HG02885 (cell line): ENCODE results near the gene ICOS.

ENCODE experiments used
- ATAC-seq: cut with Tn5 transposase; IDR thresholded peaks from one replicate; pipeline ENCODE4 v1.9.1; 2021; ENCODE audit warnings: mild to moderate bottlenecking; ENCODE audit not compliant: unreplicated experiment, poor library complexity

Gene ICOS

GRCh38 chr2:204004912-204005311, 68.3 kb downstream of the ICOS start:
- no peak for ATAC-seq

DNA sequence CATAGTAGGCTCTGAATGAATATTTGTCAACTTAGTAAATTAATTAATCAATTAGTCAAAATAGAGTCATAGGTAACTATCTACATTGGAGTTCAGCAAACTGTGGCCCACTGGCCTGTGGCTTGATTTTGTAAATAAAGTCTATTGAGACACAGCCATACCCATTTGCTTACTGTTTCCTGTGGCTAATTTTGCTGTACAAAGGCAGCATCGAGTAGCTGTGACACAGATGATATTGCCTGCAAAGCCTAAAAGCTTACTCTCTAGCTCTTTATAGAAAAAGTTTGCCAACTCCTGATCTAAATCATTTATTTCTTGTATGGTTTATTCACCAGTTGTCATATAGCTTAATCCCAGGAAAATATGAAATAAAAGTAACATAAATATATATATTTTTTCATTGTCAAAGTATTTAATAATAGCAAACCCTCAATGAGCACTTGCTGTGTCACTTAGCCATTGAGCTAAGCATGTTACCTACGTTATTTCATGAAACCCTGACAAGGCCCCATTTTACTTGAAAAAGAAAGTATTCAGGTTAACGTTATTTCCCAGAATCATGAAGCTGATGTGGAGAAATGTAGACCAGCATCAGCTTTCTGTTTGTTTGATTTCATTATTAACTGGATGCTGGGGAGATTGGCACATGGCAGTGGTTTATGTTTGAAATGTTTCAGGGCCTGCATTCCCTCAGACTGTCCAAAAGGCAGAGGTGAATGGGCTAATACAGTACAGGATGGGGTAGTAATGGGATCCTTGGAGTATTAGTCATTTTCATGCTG, 69.6 kb downstream of the ICOS start:
- no peak for ATAC-seq

DNA sequence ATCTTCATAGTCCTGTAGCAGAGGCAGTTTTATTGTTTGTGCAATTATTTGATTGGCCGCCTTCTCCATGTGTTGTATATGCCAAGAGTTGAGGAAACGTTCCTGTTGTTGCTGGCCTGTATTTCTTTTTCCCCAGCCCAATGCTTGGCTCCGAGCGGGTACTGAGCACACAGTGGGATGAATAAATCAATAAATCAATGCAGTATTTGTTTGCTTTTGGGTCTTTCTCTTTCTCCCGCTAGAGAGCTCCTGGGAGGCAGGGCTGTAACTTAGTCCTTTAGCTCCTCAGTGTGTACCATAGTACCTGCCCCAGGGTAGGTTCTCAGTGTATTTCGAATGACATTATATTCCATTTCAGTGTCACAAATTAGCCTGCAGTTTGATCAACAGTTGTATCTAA, 71.8 kb downstream of the ICOS start:
- ATAC-seq, result no peak

- no peak for ATAC-seq
These were observed 74.3 kb downstream of the ICOS start for GRCh38 chr2:204010628-204011560.
